Body of pancreas (tissue), 4 donors: ENCODE measurements around the gene AMPD2. TPM values are rescaled to one million over a fixed set of nuclear protein-coding genes. Genes with fewer than 3 reads are reported as not detected.
"Not testable (repeated sequence)": the region's sequence is repeated elsewhere in the genome, so short reads cannot be mapped to it uniquely, and the experiment has no call there.

ENCODE experiments used
- ATAC-seq: fragments of 150-250 bp; one replicate; pipeline ENCODE4 v1.9.1; 2016
- DNase-seq, 4 donors: peaks; one replicate each; pipeline ENCODE4 v3.0.0-alpha.2; 2019
- H3K27ac ChIP-seq, 4 donors: fragments of 200-600 bp; sonication (generic); 1 replicate in 3 of 4; 2 replicates in 1 of 4; pipeline versions ENCODE4 v1.5.1 to v1.6.1; 2016 to 2019; ENCODE audit warnings: mild to moderate bottlenecking in 1 of 4, mixed read lengths in 1 of 4, moderate library complexity in 1 of 4
- H3K27me3 ChIP-seq, 2 donors: fragments of 200-600 bp; sonication (generic); one replicate each; pipeline ENCODE4 v1.6.0; 2016; ENCODE audit warnings: mild to moderate bottlenecking in 1 of 2
- H3K36me3 ChIP-seq, 2 donors: fragments of 200-600 bp; sonication (generic); replicated peaks in 1 of 2; 2 replicates each; pipeline ENCODE4 v1.5.1; 2016; ENCODE audit warnings: low read depth in 2 of 2; ENCODE audit not compliant: insufficient read depth in 1 of 2
- H3K4me1 ChIP-seq: fragments of 200-600 bp; sonication (generic); one replicate; pipeline ENCODE4 v1.6.0; 2016
- H3K4me3 ChIP-seq, 2 donors: fragments of 200-600 bp; sonication (generic); 1 replicate in 1 of 2; 2 replicates in 1 of 2; pipeline ENCODE4 v1.5.1; 2016 to 2019
- H3K9me3 ChIP-seq, 3 donors: fragments of 200-600 bp; sonication (generic); 1 replicate in 2 of 3; 2 replicates in 1 of 3; pipeline ENCODE4 v1.5.1; 2016
- POLR2A ChIP-seq, 3 donors: fragments of 450-650 bp; IDR thresholded peaks; one replicate each; pipeline ENCODE4 v1.6.1; 2016; ENCODE audit warnings: antibody characterized with exemption in 3 of 3, mild to moderate bottlenecking in 2 of 3
- WGBS, 2 donors: methylation state at CpG; one replicate each; pipeline ENCODE4 v1.1.5; 2017; 5-methylcytosine and 5-hydroxymethylcytosine counted together
- intact Hi-C: fragments of 100-400 bp; cut with DNase I; formaldehyde crosslinking; loops from one replicate; pipeline ENCODE4 v1.15.1; 2023
- total RNA-seq, 2 donors: library from RNA; depleted of rRNA; stranded (reverse); fragments of >200 nt; gene quantifications; one replicate each; pipeline ENCODE4 v1.1.0, GENCODE V29; 2016
- TF ChIP-seq, protein P1 (sequence below), 7 experiments: fragments of 450-650 bp in 4 of 7; fragments of 200-600 bp in 3 of 7; sonication (generic) in 3 of 7; IDR thresholded peaks; one replicate each; pipeline ENCODE4 v1.5.1; 2016 to 2019; ENCODE audit warnings: antibody characterized with exemption in 7 of 7

AMPD2 gene
- total RNA-seq, 2 donors from 2014 or later: 22.1 to 111 TPM

DNA sequence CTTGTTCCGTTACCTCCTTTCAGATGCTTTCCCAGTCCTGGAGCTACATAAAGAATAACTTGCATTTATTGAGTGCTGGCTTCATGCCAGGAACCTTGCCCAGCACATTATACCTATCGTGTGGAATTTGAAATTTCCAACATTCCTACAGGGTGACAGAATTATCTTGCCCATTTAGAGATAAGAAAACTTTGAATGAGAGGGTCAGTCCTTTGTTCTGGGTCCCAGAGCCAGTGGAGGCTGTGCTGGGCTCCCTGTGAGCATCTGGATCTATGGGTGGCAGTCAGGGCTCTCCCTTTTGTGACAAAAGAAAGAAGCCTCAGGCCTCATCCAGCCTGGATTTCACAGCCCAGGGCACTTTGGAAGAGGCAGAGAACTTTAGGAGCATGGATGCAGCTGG, 39.5 kb downstream of the AMPD2 start:
- Histone ChIP-seq H3K27me3 (no peaks in the 10 kb centered on the region), H3K4me3 (no peak overlapping the region), H3K9me3 (no peaks in the 10 kb centered on the region), H3K4me1 (peaks cover 44% of the 10 kb centered on the region), H3K36me3 (no peaks in the 10 kb centered on the region), H3K27ac (peak overlapping the region; percentile 45 to 83 (median 72))
- WGBS, 2 donors: 29 to 44% methylated on average over 2 of the region's 2 CpGs
- DNase-seq (peak; percentile 45 to 58 (median 56)), ATAC-seq (peak; percentile 66)
- intact Hi-C loops: no loop called here
- TF ChIP-seq, protein P1, sequence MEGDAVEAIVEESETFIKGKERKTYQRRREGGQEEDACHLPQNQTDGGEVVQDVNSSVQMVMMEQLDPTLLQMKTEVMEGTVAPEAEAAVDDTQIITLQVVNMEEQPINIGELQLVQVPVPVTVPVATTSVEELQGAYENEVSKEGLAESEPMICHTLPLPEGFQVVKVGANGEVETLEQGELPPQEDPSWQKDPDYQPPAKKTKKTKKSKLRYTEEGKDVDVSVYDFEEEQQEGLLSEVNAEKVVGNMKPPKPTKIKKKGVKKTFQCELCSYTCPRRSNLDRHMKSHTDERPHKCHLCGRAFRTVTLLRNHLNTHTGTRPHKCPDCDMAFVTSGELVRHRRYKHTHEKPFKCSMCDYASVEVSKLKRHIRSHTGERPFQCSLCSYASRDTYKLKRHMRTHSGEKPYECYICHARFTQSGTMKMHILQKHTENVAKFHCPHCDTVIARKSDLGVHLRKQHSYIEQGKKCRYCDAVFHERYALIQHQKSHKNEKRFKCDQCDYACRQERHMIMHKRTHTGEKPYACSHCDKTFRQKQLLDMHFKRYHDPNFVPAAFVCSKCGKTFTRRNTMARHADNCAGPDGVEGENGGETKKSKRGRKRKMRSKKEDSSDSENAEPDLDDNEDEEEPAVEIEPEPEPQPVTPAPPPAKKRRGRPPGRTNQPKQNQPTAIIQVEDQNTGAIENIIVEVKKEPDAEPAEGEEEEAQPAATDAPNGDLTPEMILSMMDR (IDR thresholded peaks at IDR 0.05): peak in 1 of 7 experiments; percentile 1
- TF ChIP-seq POLR2A (IDR thresholded peaks at IDR 0.05): peak in 2 of 3 donors; percentile 32 to 52

DNA sequence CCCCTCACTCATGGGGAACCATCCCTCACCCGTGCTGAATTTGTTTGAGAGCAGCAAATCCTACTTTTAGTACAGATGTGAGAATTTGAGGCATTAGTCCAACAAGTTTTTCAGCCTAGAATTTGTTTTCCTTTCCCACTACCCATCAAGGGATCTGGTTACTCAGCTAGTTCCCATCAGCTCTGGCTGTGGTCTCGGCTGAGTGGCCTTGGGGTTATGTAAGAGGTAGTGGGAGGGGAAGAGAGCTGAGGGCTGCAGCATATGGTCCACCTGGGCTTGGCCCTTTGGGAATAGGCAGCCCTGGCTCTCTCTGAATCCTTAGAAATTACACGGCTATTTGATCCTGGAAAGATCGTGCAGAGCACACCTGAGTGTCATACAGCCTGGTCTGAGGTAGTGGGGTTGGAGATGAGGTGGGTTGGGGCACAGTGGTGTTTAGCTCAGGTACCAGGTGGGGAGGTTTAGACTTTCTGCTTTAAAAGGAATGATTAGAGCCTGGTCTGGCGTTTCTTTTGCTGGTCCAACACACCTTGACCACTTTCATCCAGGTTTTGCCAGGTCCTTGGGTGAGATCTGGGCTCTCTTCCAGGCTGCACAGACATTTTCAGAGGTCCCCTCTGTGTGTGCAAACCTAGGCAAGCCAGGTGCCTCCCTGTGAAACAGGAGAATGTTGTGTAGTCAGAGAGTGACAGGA, 40.5 kb downstream of the AMPD2 start:
- H3K9me3 ChIP-seq: no peaks in the 10 kb centered on the region
- intact Hi-C loops: no loop called here

DNA sequence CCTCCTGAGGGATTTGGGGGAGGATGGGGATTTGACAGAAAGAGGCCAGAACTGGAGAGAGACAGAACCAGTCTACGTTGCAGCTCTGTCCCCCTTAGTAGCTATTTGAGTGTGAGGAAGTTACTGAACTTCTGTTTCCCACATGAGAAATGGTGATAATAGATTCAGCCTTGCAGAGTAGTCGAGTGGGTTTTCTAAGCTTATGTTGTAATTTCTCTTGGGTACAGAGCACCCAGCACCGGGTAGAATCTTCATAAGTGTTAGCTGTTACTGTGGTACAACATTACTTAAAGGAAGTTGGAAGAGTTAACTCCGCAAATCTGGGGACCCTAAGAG, 41.0 kb downstream of the AMPD2 start:
- DNase-seq, H3K27me3 ChIP-seq, H3K9me3 ChIP-seq, intact Hi-C loops, H3K4me3 ChIP-seq, H3K36me3 ChIP-seq, ATAC-seq: not testable (repeated sequence)
- 38 to 74% methylated on average over 3 to 4 of the region's 4 CpGs for WGBS, 2 donors
- Histone ChIP-seq H3K4me1 (peaks cover 36% of the 10 kb centered on the region), H3K27ac (peak overlapping the region; percentile 27 to 83 (median 72))

More for the DNA sequence above, 40.5 kb downstream of the AMPD2 start:
- no peak overlapping the region for H3K4me3 ChIP-seq
- H3K27me3 ChIP-seq: no peaks in the 10 kb centered on the region
- no peaks in the 10 kb centered on the region for H3K36me3 ChIP-seq
- peaks cover 40% of the 10 kb centered on the region for H3K4me1 ChIP-seq
- peak overlapping the region; percentile 27 to 83 (median 72) for H3K27ac ChIP-seq
- TF ChIP-seq POLR2A (IDR thresholded peaks at IDR 0.05): no peak
- TF ChIP-seq, protein P1 (IDR thresholded peaks at IDR 0.05): no peak
- ATAC-seq (peak; percentile 40), DNase-seq (peak; percentile 62 to 82 (median 76))
- WGBS, 2 donors: 12 to 18% methylated on average over 5 of the region's 5 CpGs

DNA sequence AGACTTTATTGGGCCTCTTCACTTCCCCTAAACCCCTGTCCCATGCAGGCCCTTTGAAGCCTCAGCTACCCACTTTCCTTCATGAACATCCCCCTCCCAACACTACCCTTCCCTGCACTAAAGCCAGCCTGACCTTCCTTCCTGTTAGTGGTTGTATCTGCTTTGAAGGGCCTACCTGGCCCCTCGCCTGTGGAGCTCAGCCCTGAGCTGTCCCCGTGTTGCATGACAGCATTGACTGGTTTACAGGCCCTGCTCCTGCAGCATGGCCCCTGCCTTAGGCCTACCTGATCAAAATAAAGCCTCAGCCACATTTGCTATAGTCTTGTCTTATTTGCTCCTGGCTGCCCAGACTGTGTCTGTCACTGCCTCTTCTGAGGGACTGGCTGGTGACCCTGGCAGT, 41.8 kb downstream of the AMPD2 start:
- Histone ChIP-seq H3K27ac (no peak overlapping the region), H3K27me3 (no peaks in the 10 kb centered on the region), H3K36me3 (no peaks in the 10 kb centered on the region), H3K4me3 (no peak overlapping the region), H3K4me1 (peaks cover 36% of the 10 kb centered on the region), H3K9me3 (no peaks in the 10 kb centered on the region)
- ATAC-seq (no peak), DNase-seq (no peak)
- TF ChIP-seq, protein P1 (IDR thresholded peaks at IDR 0.05): no peak
- no peak for TF ChIP-seq POLR2A (IDR thresholded peaks at IDR 0.05)
- intact Hi-C loops: no loop called here
- 78 to 85% methylated on average over 2 of the region's 2 CpGs for WGBS, 2 donors

DNA sequence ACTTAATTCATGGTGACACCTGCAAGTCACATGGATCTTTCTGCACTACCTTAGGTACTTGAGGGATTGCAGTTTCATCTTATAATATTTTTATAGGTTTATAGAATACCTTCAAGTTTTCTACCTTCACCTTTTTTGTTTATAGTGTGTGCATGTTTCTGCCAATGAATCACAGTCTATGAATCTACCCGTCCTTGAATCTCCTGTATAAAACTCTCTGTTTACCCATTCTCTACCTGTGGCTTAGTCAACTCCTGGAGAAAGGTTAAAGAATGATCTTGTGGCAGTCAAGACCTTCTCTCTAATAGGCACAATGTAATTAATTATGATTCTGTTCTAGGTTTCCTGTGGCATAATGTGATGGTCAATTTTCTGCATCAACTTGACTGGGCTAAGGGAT, 45.0 kb downstream of the AMPD2 start:
- no peaks in the 10 kb centered on the region for H3K27me3 ChIP-seq
- H3K9me3 ChIP-seq: no peaks in the 10 kb centered on the region
- no peak overlapping the region for H3K4me3 ChIP-seq
- DNase-seq: no peak
- WGBS, 2 donors: 35 to 62% methylated on average over 1 of the region's 1 CpG
- ATAC-seq: no peak
- H3K4me1 ChIP-seq: peaks cover 23% of the 10 kb centered on the region
- H3K36me3 ChIP-seq: no peaks in the 10 kb centered on the region
- intact Hi-C loops: no loop called here
- TF ChIP-seq, protein P1 (IDR thresholded peaks at IDR 0.05): no peak
- TF ChIP-seq POLR2A (IDR thresholded peaks at IDR 0.05): no peak
- no peak overlapping the region for H3K27ac ChIP-seq
